HG03039 (cell line): ENCODE data around the gene DPP9.

ENCODE experiments used
- ATAC-seq: cut with Tn5 transposase; IDR thresholded peaks from one replicate; pipeline ENCODE4 v1.9.1; 2021; ENCODE audit warnings: mild to moderate bottlenecking, moderate library complexity; ENCODE audit not compliant: unreplicated experiment

The DPP9 gene

DNA sequence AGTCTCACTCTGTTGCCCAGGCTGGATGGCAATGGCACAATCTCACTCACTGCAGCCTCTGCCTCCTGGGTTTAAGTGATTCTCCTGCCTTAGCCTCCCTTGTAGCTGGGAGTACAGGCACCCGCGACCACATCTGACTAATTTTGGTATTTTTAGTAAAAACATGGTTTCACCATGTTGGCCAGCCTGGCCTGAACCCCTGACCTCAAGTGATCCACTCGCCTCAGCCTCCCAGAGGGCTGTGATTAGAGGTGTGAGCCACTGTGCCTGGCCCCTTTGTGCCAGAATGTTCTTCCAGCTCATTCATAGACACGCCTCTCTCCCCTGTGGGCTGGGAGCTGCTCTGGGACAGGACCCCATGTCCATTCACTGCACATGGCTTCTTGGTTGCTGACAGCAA, 62.6 kb downstream of the DPP9 start:
- no peak for ATAC-seq

GRCh38 chr19:4660181-4660791, 63.4 kb downstream of the DPP9 start:
- no peak for ATAC-seq

DNA sequence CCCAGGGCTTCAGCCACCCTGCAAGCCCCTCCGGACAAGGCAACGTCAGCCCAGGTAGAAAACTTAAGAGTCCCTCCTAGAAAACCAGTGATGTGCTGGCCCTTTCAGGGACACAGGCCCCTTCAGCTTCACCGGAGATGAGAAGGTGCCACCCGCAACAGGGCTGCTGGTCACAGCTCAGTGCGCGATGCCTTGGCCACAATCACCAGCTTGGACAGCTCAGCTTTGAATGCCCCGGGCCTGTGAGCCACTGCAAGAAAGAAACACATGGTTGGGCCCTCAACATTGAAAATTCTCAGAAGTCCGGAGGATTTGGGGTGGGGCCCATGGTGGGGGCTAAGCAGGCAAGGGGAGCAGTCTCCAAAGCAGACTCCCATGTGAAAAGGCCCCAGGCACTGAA, 65.8 kb downstream of the DPP9 start:
- no peak for ATAC-seq

GRCh38 chr19:4657262-4657661, 66.4 kb downstream of the DPP9 start:
- no peak for ATAC-seq

DNA sequence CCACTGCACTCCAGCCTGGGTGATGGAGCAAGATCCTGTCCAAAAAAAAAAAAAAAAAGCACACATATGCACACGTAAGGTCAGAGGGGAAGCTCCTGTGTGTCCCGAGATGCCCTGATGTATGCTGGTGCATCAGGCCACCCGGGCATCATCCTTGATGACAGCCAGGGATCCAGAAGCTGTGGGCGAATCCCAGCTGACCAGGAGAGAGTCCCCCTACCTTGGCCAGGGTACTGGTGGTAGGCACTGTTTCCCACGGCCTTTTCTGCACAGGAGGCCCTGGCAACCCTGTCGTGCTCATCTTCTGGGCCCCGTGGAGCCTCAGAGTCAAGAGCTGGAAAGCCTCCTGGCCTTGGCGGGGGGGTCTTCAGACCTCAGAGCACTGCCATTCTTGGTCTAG, 67.5 kb downstream of the DPP9 start:
- ATAC-seq, result no peak

DNA sequence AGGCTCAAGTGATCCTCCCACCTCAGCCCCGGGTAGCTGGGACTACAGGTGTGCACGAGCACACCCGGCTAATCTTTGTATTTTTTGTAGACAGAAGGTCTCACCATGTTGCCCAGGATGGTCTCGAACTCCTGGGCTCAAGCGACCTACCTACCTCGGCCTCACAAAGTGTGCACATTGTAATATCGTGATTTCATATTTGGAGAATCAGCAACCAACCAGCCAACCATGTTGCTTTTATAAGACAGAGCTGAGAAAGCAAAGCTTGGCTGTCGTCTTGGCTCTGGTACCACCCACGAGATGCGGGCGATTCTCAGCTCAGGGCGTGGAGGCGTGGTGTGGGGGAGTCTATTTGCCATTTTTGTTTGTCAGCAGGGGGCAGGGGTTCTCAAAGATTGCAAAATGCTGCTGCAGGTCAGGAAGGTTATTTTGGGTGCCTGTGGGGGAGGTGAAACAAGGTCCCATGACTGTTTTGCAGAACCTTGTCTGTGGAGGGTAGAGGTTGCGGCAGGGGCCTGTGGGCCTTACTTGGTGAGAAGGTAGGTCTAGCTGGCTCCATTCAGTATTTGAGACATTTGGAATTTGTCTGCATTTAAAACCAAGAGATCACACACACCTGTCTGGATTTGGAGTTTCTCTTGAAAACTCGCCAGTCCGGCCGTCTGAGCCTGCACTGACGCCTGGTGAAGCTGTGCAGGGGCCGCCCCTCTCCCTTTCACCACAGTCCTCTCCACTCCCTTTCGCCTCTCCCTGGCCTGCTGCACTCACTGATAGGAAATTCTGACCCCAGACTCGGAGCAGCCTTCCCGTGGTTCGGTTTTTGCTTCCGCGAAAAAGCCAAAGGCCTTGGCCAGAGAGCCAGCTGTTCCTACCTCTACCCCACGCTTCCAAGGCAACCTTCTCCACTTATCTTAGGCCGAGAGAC, 68.9 kb downstream of the DPP9 start:
- no peak for ATAC-seq

DNA sequence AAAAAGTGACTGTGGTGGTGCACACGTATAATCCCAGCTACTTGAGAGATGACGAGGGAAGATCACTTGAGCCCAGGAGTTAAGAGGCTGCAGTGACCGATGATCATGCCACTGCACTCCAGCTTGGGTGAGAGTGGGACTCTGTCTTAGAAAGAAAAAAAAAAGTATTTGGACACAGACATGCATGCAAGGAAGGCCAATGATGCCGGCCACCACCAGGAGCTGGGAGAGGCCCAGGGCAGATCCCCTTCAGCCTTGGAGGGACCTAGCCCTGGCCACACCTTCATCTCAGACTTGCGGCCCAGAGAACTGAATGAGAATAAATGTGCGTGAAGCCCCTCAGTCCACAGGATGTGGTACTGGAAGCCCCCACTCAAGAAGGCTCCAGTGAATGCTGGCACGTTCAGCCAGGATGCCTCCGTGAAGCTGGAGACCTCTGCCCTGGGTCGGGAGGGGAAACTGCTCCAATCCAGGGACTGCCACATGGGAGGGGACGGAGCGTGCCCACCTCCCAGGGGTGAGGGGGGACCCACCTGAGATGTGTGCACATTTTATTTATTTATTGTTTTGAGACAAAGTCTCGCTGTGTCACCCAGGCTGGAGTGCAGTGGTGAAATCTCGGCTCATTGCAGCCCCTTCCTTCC, 69.7 kb downstream of the DPP9 start:
- no peak for ATAC-seq

DNA sequence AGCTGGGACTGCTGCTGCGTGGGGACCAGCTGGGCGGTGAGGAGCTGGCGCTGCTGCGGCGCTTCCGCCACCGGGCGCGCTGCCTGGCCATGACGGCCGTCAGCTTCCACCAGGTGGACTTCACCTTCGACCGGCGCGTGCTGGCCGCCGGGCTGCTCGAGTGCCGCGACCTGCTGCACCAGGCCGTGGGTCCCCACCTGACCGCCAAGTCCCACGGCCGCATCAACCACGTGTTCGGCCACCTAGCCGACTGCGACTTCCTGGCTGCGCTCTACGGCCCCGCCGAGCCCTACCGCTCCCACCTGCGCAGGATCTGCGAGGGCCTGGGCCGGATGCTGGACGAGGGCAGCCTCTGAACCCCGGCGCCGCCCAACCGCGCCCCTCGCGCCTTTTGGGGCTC, 71.6 kb downstream of the DPP9 start:
- ATAC-seq, result no peak

DNA sequence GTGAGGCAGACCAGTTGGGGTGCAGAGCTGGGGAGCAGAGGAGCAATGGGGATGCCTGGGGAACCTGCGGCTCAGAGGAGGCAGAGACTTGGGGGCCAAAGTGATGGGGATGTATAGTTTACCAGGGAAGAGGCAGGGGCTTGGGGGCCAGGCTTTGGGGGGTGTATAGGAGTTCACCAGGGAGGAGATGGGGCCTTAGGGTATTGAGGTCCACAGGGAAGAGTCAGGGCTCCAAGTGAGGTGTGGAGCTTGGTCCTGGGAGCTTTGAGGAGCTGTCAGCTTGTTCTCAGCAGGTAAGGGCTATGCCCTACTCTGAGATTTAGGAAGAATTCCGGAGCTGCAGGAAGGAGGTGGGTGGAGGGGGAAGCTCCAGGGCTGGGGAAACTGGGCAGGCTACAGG, 73.5 kb downstream of the DPP9 start:
- ATAC-seq, result no peak

DNA sequence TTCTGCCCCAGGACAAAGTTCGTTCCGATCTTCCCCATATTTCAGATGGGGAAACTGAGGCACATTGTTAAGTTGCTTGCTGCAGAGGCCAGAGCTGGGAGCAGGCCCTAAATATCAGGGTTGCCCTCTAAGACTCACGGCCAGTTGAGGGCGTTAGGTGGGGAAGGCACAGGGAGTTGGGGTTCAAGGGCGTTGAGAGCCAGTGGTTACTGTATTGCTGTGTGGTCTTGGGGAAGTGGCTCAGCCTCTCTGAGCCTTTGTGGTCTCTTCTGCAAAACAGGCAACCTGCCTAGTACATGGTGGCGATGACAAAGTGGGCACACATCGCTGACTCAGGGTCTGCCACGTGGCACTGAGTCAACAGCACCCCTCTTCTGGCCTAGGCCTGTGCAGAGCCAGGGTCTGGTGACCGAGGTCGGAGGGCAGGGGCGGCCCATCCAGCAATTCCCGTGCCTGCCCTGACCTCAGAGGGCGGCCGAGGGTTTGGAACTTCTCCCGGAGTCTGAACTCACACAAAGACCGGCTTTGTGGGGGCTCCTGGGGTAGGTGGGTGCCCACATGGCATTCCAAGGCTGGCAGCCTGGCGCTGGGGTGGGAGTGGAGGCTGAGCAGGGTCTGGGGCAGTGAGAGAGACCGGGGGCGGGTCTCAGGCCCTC, 74.1 kb downstream of the DPP9 start:
- no peak for ATAC-seq

- no peak for ATAC-seq
Observed at GRCh38 chr19:4647676-4648644, 75.7 kb downstream of the DPP9 start.

DNA sequence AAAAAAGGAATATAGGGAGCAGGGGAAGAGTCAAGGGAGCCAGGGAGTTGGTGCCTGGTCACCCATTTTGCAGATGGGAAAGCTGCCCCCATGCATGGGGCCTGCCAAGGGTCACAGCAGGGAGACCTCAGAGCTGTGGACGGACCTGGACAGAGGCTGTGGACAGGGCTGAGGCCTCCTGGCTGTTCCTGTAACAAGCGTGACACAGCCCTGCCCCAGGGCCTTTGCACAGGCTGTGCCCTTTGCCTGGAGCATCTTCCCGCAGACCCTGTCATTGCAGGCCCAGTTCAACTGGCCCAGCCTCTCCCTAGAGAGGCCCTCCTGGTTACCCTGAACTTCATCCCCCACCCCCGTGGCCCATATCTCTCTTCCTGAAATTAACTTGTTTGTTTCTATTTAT, 77.9 kb downstream of the DPP9 start:
- ATAC-seq, result no peak

- ATAC-seq, result no peak
Observed at GRCh38 chr19:4642625-4643024, 81.0 kb downstream of the DPP9 start.

GRCh38 chr19:4641132-4641531, 82.5 kb downstream of the DPP9 start:
- ATAC-seq, result no peak

DNA sequence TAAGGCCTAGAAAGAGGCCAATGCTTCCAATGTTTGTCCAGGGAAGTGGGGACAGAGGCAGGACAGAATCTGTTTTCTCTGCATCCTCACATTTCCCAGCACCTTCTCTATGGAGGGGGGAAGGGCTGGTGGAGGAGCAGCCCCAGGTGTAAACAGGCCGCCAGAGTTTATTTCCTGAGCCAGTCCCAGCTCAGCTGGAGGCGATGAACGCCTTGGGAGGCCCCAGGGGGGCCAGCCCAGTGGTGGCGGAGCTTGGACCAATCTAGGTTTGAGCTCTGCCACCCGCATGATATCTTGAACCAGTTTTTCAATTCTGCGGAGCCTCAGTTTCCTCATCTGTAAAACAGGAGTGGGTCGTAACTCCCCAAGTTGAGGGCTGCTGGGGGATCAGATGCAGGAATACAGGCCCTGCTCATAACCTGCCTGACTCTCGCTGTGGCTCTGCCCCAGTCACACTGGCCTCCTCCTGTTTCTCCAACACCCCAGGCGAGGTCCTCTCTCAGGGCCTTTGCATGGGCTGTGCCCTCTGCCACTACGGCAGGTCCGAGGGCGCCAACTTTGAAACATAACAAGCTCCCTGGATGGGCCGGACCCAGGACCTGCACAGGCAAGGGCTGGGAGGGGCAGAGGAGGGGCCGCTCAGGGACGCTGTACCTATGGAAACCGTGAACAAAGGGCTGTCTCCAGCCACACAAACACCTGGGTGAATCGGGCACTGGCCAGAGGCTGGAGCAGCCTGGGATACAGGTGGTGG, 83.2 kb downstream of the DPP9 start:
- no peak for ATAC-seq

DNA sequence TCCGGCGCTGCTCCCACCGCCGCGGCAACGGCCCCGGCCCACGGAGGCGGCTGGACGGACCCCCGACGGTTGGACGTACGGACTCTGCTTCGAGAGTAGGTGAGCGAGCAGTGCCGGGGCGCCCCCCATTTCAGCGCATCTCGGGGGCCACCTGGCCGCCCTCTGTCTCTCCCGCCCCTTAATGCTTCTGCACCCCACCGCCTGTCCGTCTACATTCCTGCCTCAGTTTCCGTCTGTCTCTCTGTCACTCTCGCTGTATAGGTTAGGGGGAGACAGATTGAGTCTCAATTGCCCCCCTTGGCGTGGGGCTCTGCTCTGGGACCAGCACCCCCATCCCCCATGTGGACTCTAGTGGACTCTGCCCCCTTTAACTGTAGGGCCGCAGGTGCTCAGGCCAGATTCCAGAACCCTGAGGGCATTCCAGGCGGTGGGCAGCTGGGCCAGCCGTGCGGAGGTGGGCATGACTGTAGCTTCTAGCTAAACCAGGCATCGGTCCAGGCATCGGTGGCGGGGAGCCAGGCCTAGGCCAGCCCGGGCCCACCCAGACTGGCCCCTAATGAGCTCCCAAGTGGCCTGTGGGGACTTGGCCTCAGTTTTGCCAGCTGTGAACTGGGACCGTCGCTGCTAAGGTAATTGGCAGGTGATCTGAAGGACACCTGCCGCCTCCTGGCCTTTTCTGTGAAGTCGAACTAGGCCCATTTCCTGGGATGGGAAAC, 84.0 kb downstream of the DPP9 start:
- ATAC-seq, result peak; percentile 3

DNA sequence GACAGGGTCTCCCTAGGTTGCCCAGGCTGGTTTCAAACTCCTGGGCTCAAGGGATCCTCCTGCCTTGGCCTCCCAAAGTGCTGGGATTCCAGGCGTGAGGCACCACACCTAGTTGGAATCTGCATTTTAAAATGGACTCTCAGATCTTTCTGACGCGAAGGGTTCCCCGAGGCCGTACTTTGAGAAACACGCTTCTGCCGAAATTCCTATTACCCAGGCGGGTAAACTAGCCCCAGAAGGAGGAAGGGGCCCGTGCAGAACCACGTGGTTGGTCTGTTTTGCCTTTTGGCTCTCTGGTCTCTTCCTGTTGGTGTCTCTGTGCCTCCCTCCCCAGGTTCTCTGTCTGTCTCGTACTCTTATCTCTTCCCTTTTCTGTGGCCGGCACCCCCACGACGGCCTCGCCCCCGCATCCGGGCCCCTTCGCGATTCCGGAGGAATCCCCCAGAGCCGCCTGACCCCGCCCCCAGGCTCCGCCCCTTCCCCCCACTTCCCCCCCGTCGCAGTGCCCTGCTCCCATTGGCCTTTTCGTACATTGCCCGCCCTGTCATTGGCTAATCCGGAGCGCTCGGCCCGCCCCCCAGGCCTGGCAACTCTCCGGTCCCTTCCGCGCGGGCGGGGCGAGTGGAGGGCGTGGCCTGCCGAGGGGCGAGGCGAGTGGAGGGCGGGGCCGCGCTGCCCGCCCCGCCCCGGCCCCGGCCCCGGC, 84.7 kb downstream of the DPP9 start, which contains the start of gene TNFAIP8L1:
Gene TNFAIP8L1 (plus strand): TSS at position 689 of the 703 bp plus-strand sequence. CDS start 12,354 bp downstream, outside the sequence.
- ATAC-seq, result peak; percentile 74

GRCh38 chr19:4638317-4638716, 85.3 kb downstream of the DPP9 start:
- ATAC-seq, result no peak
